Measurements from ENCODE around the gene NOD2.

NOD2 gene

DNA sequence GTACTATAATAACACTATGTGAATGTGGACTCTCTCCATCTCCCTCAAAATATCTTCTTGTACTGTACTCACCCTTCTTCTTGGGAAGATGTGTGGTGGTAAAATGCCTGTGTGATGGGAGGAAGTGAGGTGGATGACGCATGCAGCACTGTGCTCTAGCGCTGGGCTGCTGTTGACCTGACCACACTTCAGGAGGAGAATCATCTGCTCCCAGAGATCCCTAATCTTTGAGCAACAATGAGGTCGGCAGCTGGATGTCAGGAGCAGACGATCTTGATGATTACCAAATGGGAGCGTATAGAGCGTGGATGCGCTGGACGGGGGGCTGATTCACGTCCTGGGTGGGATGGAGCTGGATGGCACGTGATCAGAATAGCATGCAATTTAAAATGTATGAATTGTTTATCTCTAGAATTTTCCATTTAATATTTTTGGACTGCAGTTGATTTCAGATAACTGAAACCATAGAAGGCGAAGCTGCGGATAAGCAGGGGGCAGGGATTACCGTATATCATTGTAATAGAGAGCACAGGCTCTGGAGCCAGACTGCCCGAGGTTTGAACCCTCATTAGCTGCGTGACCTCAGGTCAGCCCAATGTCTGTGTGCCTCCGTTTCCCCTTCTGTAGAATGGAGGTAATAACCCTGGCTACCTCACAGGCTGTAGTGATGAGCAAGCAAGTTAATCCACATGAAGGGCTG lies 24.8 kb downstream of the NOD2 start:
- no peak for DNase-seq

GRCh38 chr16:50718761-50719400 lies 25.5 kb downstream of the NOD2 start:
- DNase-seq: no peak

DNA sequence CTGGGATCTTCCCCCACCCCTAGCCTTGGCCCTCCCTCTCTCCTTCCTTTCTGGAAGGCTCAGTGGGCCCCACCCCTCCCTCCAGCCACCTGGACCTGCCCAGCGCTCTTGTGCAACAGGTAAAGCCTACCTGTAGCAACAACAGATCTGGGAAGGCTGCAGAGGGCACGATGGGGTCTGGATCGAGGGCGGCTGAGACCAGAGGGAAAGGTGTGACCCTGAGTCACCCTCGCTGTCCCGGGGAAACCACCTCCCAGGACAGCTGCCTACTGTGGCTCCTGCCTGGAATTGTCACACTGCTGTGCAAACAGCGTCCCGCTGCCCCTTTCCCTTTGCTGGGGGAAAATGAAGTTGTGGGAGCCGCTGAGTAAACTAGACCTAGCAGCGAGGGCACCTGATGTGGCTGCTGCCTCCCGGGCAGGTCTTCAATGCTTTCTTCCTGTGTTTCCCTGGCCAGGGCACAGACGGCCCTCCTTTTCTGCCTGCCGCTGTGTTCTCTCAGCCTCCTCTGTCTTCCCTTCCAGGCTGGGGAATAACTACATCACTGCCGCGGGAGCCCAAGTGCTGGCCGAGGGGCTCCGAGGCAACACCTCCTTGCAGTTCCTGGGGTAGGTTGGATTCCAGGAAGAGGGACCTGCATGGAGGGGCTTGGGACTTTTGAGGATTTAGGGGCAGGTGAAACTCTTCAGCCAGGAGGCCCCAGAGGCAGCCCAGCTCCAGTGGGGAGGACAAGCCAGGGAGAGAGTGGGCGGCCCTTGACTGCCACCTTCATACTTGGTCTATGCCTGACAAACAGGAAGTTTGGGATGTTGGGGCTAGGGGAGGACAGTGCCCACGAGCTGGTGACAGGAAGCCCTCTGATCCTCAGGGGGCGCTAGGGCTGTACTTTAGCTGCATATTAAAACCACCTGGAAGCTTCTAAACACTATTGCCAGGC lies 26.3 kb downstream of the NOD2 start:
- DNase-seq: no peak

DNA sequence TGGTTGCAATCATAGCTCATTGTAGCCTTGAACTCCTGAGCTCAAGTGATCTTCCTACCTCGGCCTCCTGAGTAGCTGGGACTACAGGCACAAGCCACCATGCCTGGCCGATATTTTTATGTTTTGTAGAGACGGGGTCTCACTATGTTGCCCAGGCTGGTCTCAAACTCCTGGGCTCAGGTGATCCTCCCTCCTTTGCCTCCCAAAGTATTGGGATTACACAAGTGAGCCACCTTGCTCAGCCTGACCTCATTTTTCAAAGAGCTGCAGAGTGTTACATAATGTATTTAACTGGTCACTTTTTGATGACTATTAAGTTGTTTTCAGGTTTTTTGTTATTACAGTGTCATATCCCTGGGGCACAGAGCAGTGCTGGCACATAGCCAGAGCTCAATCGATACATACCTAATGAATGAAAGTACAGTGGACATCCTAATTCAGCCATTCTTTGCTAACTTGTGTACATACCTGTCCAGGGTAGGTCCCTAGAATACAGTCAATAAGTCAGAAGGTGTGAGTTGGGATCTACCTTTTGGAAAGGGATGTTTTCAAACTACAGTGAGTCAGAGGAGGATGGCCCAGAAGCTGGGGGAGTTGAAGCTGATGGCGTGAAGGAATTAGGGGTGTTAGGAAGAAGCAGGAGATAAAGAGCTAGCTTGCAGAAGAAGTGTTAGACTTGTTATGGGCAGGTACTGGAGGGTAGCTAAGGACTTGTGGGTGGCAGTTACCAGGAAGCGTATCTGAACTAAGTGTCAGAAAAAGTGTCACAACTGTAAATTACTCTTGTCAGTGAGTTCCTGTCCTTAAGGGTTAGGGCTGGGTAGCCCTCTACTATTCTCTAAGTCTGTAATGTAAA lies 28.4 kb downstream of the NOD2 start:
- DNase-seq: no peak

DNA sequence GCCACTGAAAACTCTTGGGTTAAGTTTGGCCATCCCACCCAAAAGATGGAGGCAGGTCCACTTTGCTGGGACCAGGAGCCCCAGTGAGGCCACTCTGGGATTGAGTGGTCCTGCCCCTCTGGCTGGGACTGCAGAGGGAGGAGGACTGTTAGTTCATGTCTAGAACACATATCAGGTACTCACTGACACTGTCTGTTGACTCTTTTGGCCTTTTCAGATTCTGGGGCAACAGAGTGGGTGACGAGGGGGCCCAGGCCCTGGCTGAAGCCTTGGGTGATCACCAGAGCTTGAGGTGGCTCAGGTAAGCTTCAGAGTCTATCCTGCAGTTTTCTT lies 29.0 kb downstream of the NOD2 start:
- DNase-seq: no peak

- no peak for DNase-seq
Observed at GRCh38 chr16:50722960-50723359, 29.6 kb downstream of the NOD2 start.

- no peak for DNase-seq
Observed at GRCh38 chr16:50724306-50724705, 30.9 kb downstream of the NOD2 start.

DNA sequence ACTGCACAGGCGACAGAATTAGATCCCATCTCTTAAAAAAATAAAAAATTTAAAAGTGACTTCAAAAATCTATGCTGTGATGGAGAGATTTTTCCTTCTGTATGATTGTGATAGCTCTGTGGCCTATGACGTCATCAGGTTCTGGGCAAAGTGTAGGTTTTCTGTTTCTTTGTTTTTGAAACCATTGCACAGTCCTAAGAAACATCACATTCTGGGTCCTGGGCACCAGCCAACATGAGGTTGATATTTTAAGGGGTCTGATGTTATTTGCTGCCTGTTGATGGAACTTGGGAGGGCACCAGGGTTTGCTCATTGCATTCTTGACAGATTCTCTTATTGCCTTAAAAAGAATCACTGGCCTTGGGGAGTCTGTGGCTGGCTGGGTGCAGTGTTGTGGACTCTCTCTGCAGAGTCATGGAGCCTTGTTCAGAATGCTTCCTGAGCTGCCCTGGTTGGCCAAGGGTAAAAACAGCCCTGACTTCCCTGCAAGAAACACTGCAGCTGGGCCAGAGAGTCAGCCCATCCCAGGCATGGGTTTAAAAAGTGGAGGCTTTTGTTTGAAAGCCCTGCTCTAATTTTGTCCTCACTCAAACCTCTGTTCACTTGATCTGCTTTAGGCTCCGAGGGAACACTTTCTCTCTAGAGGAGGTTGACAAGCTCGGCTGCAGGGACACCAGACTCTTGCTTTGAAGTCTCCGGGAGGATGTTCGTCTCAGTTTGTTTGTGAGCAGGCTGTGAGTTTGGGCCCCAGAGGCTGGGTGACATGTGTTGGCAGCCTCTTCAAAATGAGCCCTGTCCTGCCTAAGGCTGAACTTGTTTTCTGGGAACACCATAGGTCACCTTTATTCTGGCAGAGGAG lies 38.0 kb downstream of the NOD2 start:
- no peak for DNase-seq

DNA sequence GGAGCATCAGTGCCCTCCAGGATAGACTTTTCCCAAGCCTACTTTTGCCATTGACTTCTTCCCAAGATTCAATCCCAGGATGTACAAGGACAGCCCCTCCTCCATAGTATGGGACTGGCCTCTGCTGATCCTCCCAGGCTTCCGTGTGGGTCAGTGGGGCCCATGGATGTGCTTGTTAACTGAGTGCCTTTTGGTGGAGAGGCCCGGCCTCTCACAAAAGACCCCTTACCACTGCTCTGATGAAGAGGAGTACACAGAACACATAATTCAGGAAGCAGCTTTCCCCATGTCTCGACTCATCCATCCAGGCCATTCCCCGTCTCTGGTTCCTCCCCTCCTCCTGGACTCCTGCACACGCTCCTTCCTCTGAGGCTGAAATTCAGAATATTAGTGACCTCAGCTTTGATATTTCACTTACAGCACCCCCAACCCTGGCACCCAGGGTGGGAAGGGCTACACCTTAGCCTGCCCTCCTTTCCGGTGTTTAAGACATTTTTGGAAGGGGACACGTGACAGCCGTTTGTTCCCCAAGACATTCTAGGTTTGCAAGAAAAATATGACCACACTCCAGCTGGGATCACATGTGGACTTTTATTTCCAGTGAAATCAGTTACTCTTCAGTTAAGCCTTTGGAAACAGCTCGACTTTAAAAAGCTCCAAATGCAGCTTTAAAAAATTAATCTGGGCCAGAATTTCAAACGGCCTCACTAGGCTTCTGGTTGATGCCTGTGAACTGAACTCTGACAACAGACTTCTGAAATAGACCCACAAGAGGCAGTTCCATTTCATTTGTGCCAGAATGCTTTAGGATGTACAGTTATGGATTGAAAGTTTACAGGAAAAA lies 38.8 kb downstream of the NOD2 start:
- no peak for DNase-seq

- DNase-seq: no peak
Observed at GRCh38 chr16:50733468-50733867, 40.1 kb downstream of the NOD2 start.

DNA sequence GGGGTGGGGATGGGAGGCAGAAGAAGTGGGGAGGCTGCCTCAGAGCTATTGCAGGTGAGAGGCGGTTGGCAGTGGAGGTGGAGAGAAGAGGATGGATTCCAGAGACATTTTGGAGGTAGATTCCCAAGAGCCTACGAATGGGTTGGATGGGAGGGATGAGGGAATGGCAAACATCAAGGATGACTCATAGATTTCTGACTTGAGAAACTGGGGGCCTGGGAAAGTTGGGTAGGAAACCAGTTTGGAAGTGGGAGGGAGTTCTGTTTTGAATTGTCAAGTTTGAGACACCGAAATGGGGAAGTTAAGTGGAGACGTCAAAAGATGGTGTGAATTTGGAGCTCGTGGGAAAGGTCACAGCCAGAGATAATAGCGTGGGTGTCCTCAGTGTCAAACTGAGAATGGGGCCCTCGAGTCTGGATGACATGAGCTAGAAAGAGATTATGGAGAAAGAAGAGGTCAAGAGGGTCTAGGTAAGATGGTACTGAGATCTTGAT lies 42.3 kb downstream of the NOD2 start:
- no peak for DNase-seq

DNA sequence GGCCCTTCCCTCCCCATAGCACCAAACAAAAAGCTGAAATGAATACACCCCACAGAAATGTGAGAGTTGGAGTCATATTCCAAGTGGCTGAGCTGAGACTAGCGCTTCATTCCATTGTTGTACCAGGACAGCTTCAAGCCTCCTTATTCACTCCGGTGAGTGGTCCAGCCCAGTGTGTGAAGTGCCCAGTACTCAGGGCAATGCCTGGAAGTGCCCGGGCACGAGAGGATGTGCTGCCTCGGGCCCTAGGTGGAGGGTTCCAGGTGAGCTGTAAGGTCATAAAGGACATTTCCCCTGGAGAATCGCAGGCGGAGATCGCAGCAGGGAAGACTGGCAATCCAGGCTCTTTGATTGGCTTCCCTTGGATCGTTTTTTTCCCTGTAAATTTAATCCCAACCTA lies 43.0 kb downstream of the NOD2 start:
- no peak for DNase-seq

GRCh38 chr16:50737420-50737959 lies 44.1 kb downstream of the NOD2 start:
- DNase-seq: no peak

DNA sequence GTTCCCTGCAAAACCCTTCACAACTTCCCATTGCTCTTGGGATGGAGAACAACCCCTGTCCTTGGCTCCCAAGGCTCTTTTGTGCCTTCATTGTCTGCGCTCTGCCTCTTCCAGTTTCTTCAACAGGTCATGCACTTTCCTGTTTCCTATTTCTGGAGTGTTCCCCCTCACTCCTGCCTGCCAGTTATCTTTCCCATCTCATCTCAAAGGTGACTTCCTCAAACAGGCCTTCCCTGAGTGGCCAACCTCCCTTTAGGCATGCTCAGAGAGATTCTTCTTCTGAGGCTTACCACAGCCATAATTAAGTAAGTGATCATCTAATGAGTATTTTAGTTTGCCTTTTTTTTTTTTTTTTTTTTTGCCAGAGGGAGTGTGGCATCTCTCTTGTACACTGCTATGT lies 45.6 kb downstream of the NOD2 start:
- no peak for DNase-seq

- no peak for DNase-seq
Observed at GRCh38 chr16:50740736-50741135, 47.3 kb downstream of the NOD2 start.

- DNase-seq: no peak
Observed at GRCh38 chr16:50741225-50741780, 47.9 kb downstream of the NOD2 start.

- DNase-seq: peak; percentile 99
Observed at GRCh38 chr16:50741781-50742575, 48.6 kb downstream of the NOD2 start, which contains the start of gene CYLD. Gene CYLD, plus strand, starts transcription at chr16:50742086. Its CDS starts 7,613 bp downstream, at chr16:50749699.

- DNase-seq: no peak
Observed at GRCh38 chr16:50742576-50743200, 49.3 kb downstream of the NOD2 start.

All from retina (tissue), 1 donor.